OCI-LY3 (cell line): Measurements from ENCODE around the gene JCAD.

Experiments used
- EZH2phosphoT487 ChIP-seq: fragments of 200-600 bp; shearing (Covaris generic); IDR thresholded peaks from 2 replicates; pipeline ENCODE4 v1.6.1; 2018; ENCODE audit warnings: antibody characterized with exemption, mixed run types, low read depth
- TF ChIP-seq, protein P1 (sequence below): fragments of 200-600, 300-600 bp; sonication (generic); IDR thresholded peaks from 2 replicates; pipeline ENCODE4 v1.5.1; 2014; ENCODE audit warnings: antibody characterized with exemption, low read length, low read depth

DNA sequence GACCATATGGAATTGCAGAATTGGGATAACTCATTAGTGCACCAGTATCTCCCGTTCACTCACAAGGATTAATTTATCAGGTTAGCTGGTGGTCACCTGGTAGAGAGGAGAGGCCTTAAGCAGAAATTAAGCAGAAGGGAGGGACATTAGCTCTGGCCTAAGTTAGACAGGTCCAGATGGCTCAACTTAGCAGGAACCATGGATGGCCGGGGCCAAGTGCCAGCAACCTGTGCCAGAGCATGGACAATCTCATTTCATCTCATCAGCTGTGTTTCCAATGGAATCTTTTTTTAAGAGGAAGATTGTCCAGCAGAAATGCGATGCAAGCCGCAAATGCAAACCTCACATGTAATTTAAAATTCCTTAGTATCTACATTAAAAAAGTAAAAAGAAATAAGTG is 82.2 kb downstream of the JCAD start:
- TF ChIP-seq, protein P1, sequence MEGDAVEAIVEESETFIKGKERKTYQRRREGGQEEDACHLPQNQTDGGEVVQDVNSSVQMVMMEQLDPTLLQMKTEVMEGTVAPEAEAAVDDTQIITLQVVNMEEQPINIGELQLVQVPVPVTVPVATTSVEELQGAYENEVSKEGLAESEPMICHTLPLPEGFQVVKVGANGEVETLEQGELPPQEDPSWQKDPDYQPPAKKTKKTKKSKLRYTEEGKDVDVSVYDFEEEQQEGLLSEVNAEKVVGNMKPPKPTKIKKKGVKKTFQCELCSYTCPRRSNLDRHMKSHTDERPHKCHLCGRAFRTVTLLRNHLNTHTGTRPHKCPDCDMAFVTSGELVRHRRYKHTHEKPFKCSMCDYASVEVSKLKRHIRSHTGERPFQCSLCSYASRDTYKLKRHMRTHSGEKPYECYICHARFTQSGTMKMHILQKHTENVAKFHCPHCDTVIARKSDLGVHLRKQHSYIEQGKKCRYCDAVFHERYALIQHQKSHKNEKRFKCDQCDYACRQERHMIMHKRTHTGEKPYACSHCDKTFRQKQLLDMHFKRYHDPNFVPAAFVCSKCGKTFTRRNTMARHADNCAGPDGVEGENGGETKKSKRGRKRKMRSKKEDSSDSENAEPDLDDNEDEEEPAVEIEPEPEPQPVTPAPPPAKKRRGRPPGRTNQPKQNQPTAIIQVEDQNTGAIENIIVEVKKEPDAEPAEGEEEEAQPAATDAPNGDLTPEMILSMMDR: no peak
- no peak for TF ChIP-seq EZH2phosphoT487
